Stimulated activated CD8-positive, alpha-beta memory T cell treated with anti-CD3 and anti-CD28 coated beads, Interleukin-15, amount 100 ng/mL, for 48 hours (primary cell): ENCODE measurements around the gene ATOH8.
"Not testable (repeated sequence)": the region's sequence is repeated elsewhere in the genome, so short reads cannot be mapped to it uniquely, and the experiment has no call there.

Experiments used
- DNase-seq, 2 donors: peaks; one replicate each; pipeline ENCODE4 v3.0.0-alpha.2; 2020; ENCODE audit warnings: low read depth in 2 of 2

The ATOH8 gene

DNA sequence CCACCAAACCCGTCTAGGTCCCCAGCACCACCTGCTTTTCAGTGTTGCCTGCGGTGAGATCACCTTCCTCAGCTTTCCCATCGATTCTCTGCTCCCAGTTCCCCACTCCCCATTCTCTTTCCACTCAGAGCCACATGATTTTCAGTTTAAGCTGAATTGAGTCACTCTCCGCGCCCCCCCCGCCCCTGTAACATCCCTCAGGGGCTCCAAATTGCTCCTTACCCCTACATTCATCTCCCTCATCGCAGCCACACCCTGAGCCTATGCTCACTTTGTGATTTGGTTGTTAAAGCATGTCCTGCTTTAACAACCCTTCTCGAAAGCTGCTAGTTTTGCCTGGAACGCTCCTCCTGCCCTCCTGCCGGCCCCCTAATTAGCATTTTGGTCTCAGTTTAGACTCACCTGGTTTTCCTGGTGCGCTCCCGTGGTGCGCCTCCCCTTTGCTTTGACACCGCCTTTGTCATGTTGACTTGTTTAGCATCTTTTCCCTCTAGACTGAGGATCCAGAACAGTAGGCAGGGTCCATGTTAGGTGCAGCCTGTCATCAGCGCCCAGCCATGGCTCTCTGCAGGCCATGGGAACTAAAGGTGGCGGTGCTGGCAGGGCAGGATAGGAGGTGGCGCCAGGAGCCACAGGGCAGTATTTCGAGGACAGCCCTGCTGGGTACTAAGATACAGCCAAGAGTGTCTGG lies 74.2 kb downstream of the ATOH8 start:
- DNase-seq, result no peak

DNA sequence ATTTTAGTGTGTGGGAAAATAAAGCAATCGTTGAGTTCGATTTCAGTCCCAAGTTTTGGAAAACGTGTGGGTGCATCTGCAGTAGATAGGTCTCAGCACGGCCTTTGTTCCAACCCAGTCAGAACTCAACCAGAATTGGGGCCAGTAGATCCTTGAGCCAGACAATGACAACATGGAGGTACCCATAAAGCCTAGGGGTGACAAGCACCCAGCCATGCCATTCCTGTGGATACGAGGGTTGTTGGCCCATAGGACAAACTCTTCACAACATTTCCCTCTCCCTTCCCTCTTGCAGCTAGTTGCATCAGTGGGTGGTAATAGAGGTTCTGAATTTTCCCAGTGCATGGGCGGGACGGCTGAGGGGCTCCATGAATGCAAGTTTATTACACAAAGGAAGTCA lies 74.9 kb downstream of the ATOH8 start:
- DNase-seq, result no peak

- not testable (repeated sequence) for DNase-seq
Measured at GRCh38 chr2:85829394-85829793, 75.6 kb downstream of the ATOH8 start.

GRCh38 chr2:85830645-85831044 lies 76.9 kb downstream of the ATOH8 start:
- no peak for DNase-seq

GRCh38 chr2:85831735-85832134 lies 77.9 kb downstream of the ATOH8 start:
- DNase-seq, result no peak

GRCh38 chr2:85834466-85834865 lies 80.7 kb downstream of the ATOH8 start:
- no peak for DNase-seq
